OCI-LY3 (cell line): ENCODE results near the gene PCNX1.

Experiments
- H2AFZ ChIP-seq: fragments of 200-600, 300-600 bp; shearing (Covaris generic); 2 replicates; pipeline ENCODE4 v1.6.0; 2014; ENCODE audit warnings: antibody characterized with exemption, low read depth, low read length
- H3K27ac ChIP-seq: fragments of 200-600, 300-600 bp; sonication (generic); 2 replicates; pipeline ENCODE4 v1.5.1; 2014; ENCODE audit warnings: mild to moderate bottlenecking, low read length, moderate library complexity, mixed read lengths
- H3K27me3 ChIP-seq: fragments of 200-600, 300-600 bp; sonication (generic); 2 replicates; pipeline ENCODE4 v1.6.1; 2014; ENCODE audit warnings: low read depth, low read length, mixed read lengths
- H3K36me3 ChIP-seq: fragments of 200-600, 300-600 bp; sonication (generic); replicated peaks from 2 replicates; pipeline ENCODE3; 2014; ENCODE audit warnings: low read depth, low read length, mixed read lengths
- H3K4me1 ChIP-seq: fragments of 300-600, 200-600 bp; sonication (generic); 2 replicates; pipeline ENCODE4 v1.6.1; 2014; ENCODE audit warnings: low read length, mixed read lengths
- H3K4me2 ChIP-seq: fragments of 200-600, 300-600 bp; sonication (generic); 2 replicates; pipeline ENCODE4 v1.6.1; 2014; ENCODE audit warnings: low read length, mixed read lengths
- H3K4me3 ChIP-seq: fragments of 300-600, 200-600 bp; sonication (generic); 2 replicates; pipeline ENCODE4 v1.5.1; 2014; ENCODE audit warnings: antibody characterized with exemption, mild to moderate bottlenecking, low read length, moderate library complexity
- H3K79me2 ChIP-seq: fragments of 300-600, 200-600 bp; shearing (Covaris generic); 2 replicates; pipeline ENCODE4 v1.6.1; 2014; ENCODE audit warnings: mild to moderate bottlenecking, low read length, mixed read lengths
- H3K9ac ChIP-seq: fragments of 300-600, 200-600 bp; shearing (Covaris generic); 2 replicates; pipeline ENCODE4 v1.6.0; 2014; ENCODE audit warnings: mild to moderate bottlenecking, low read length, moderate library complexity
- H3K9me3 ChIP-seq: fragments of 200-600, 300-600 bp; shearing (Covaris generic); 2 replicates; pipeline ENCODE4 v1.6.1; 2014; ENCODE audit warnings: low read length, mixed read lengths; ENCODE audit not compliant: insufficient read depth
- H4K20me1 ChIP-seq: fragments of 200-600, 300-600 bp; sonication (generic); 2 replicates; pipeline ENCODE4 v1.6.1; 2016; ENCODE audit warnings: low read length, mixed read lengths; ENCODE audit not compliant: insufficient read depth
- CTCF ChIP-seq: fragments of 200-600, 300-600 bp; sonication (generic); IDR thresholded peaks from 2 replicates; pipeline ENCODE4 v1.5.1; 2014; ENCODE audit warnings: antibody characterized with exemption, low read length, low read depth
- EZH2phosphoT487 ChIP-seq: fragments of 200-600 bp; shearing (Covaris generic); IDR thresholded peaks from 2 replicates; pipeline ENCODE4 v1.6.1; 2018; ENCODE audit warnings: antibody characterized with exemption, mixed run types, low read depth

PCNX1 gene

GRCh38 chr14:70924521-70924920 lies 17.3 kb downstream of the PCNX1 start:
- Histone ChIP-seq H2AFZ (no peak overlapping the region), H3K27ac (no peak overlapping the region), H3K9me3 (no peaks in the 10 kb centered on the region), H3K4me2 (no peak overlapping the region), H3K9ac (no peak overlapping the region), H3K4me1 (peaks cover 12% of the 10 kb centered on the region), H3K79me2 (peaks cover 77% of the 10 kb centered on the region), H3K36me3 (no peaks in the 10 kb centered on the region), H4K20me1 (peaks cover 53% of the 10 kb centered on the region), H3K4me3 (no peak overlapping the region), H3K27me3 (no peaks in the 10 kb centered on the region)
- TF ChIP-seq EZH2phosphoT487: no peak
- no peak for TF ChIP-seq CTCF

GRCh38 chr14:70926235-70926830 lies 19.1 kb downstream of the PCNX1 start:
- H3K27me3 ChIP-seq: no peaks in the 10 kb centered on the region
- no peak overlapping the region for H3K27ac ChIP-seq
- H2AFZ ChIP-seq: no peak overlapping the region
- no peak overlapping the region for H3K4me3 ChIP-seq
- TF ChIP-seq CTCF (no peak), EZH2phosphoT487 (no peak)
- no peak overlapping the region for H3K9ac ChIP-seq
- H3K4me1 ChIP-seq: no peaks in the 10 kb centered on the region
- peaks cover 48% of the 10 kb centered on the region for H4K20me1 ChIP-seq
- H3K4me2 ChIP-seq: no peak overlapping the region
- peaks cover 74% of the 10 kb centered on the region for H3K79me2 ChIP-seq
- H3K9me3 ChIP-seq: no peaks in the 10 kb centered on the region
- H3K36me3 ChIP-seq: no peaks in the 10 kb centered on the region

- H3K9me3 ChIP-seq: no peaks in the 10 kb centered on the region
- peaks cover 77% of the 10 kb centered on the region for H3K79me2 ChIP-seq
- H3K4me3 ChIP-seq: no peak overlapping the region
- H2AFZ ChIP-seq: no peak overlapping the region
- H4K20me1 ChIP-seq: peaks cover 59% of the 10 kb centered on the region
- no peaks in the 10 kb centered on the region for H3K36me3 ChIP-seq
- H3K4me2 ChIP-seq: no peak overlapping the region
- no peak overlapping the region for H3K27ac ChIP-seq
- H3K27me3 ChIP-seq: no peaks in the 10 kb centered on the region
- H3K4me1 ChIP-seq: peaks cover 15% of the 10 kb centered on the region
- TF ChIP-seq EZH2phosphoT487 (no peak), CTCF (no peak)
- no peak overlapping the region for H3K9ac ChIP-seq
Observed at GRCh38 chr14:70931008-70931407, 23.7 kb downstream of the PCNX1 start.

- TF ChIP-seq EZH2phosphoT487: no peak
- H4K20me1 ChIP-seq: peaks cover 46% of the 10 kb centered on the region
- H3K4me2 ChIP-seq: no peak overlapping the region
- H2AFZ ChIP-seq: no peak overlapping the region
- H3K4me3 ChIP-seq: no peak overlapping the region
- H3K4me1 ChIP-seq: peaks cover 15% of the 10 kb centered on the region
- H3K9me3 ChIP-seq: no peaks in the 10 kb centered on the region
- no peaks in the 10 kb centered on the region for H3K36me3 ChIP-seq
- H3K9ac ChIP-seq: no peak overlapping the region
- H3K27me3 ChIP-seq: no peaks in the 10 kb centered on the region
- H3K27ac ChIP-seq: no peak overlapping the region
- H3K79me2 ChIP-seq: peaks cover 66% of the 10 kb centered on the region
Observed at GRCh38 chr14:70934084-70934483, 26.8 kb downstream of the PCNX1 start.
